Vagina (tissue), 2 donors: Measurements from ENCODE around the gene SRD5A1.

Experiments
- CTCF ChIP-seq, 3 experiments: fragments of 450-650 bp in 2 of 3; fragments of 200-600 bp in 1 of 3; sonication (generic) in 1 of 3; IDR thresholded peaks; one replicate each; pipeline ENCODE4 v1.5.1; 2017 to 2019; ENCODE audit warnings: antibody characterized with exemption in 3 of 3, mild to moderate bottlenecking in 2 of 3, moderate library complexity in 2 of 3
- POLR2A ChIP-seq, 2 donors: fragments of 450-650 bp; IDR thresholded peaks; one replicate each; pipeline ENCODE4 v1.6.1; 2017; ENCODE audit warnings: antibody characterized with exemption in 2 of 2, mild to moderate bottlenecking in 2 of 2, moderate library complexity in 2 of 2
- POLR2AphosphoS5 ChIP-seq, 2 donors: sonication (generic); formaldehyde crosslinking; IDR thresholded peaks; one replicate each; pipeline ENCODE4 v1.9.0; 2017; ENCODE audit warnings: antibody characterized with exemption in 2 of 2, mild to moderate bottlenecking in 2 of 2, low read depth in 1 of 2; ENCODE audit not compliant: insufficient read depth in 1 of 2

- TF ChIP-seq CTCF (IDR thresholded peaks at IDR 0.05) (no peak), POLR2A (IDR thresholded peaks at IDR 0.05) (no peak), POLR2AphosphoS5 (IDR thresholded peaks at IDR 0.05; ENCODE audit: insufficient read depth in 1 of 2, low read depth in 1 of 2) (no peak)
Measured at GRCh38 chr5:6584101-6584645, 49.1 kb upstream of the SRD5A1 start.
